Body of pancreas (tissue), 4 donors: ENCODE measurements around the gene PCYT2. TPM values are rescaled to one million over a fixed set of nuclear protein-coding genes. Genes with fewer than 3 reads are reported as not detected.

Source experiments
- ATAC-seq: fragments of 150-250 bp; one replicate; pipeline ENCODE4 v1.9.1; 2016
- DNase-seq, 4 donors: peaks; one replicate each; pipeline ENCODE4 v3.0.0-alpha.2; 2019
- H3K27ac ChIP-seq, 4 donors: fragments of 200-600 bp; sonication (generic); 1 replicate in 3 of 4; 2 replicates in 1 of 4; pipeline versions ENCODE4 v1.5.1 to v1.6.1; 2016 to 2019; ENCODE audit warnings: mild to moderate bottlenecking in 1 of 4, mixed read lengths in 1 of 4, moderate library complexity in 1 of 4
- H3K27me3 ChIP-seq, 2 donors: fragments of 200-600 bp; sonication (generic); one replicate each; pipeline ENCODE4 v1.6.0; 2016; ENCODE audit warnings: mild to moderate bottlenecking in 1 of 2
- H3K36me3 ChIP-seq, 2 donors: fragments of 200-600 bp; sonication (generic); replicated peaks in 1 of 2; 2 replicates each; pipeline ENCODE4 v1.5.1; 2016; ENCODE audit warnings: low read depth in 2 of 2; ENCODE audit not compliant: insufficient read depth in 1 of 2
- H3K4me1 ChIP-seq: fragments of 200-600 bp; sonication (generic); one replicate; pipeline ENCODE4 v1.6.0; 2016
- H3K4me3 ChIP-seq, 2 donors: fragments of 200-600 bp; sonication (generic); 1 replicate in 1 of 2; 2 replicates in 1 of 2; pipeline ENCODE4 v1.5.1; 2016 to 2019
- H3K9me3 ChIP-seq, 3 donors: fragments of 200-600 bp; sonication (generic); 1 replicate in 2 of 3; 2 replicates in 1 of 3; pipeline ENCODE4 v1.5.1; 2016
- POLR2A ChIP-seq, 3 donors: fragments of 450-650 bp; IDR thresholded peaks; one replicate each; pipeline ENCODE4 v1.6.1; 2016; ENCODE audit warnings: antibody characterized with exemption in 3 of 3, mild to moderate bottlenecking in 2 of 3
- WGBS, 2 donors: methylation state at CpG; one replicate each; pipeline ENCODE4 v1.1.5; 2017; 5-methylcytosine and 5-hydroxymethylcytosine counted together
- intact Hi-C: fragments of 100-400 bp; cut with DNase I; formaldehyde crosslinking; loops from one replicate; pipeline ENCODE4 v1.15.1; 2023
- total RNA-seq, 2 donors: library from RNA; depleted of rRNA; stranded (reverse); fragments of >200 nt; gene quantifications; one replicate each; pipeline ENCODE4 v1.1.0, GENCODE V29; 2016
- TF ChIP-seq, protein P1 (sequence below), 7 experiments: fragments of 450-650 bp in 4 of 7; fragments of 200-600 bp in 3 of 7; sonication (generic) in 3 of 7; IDR thresholded peaks; one replicate each; pipeline ENCODE4 v1.5.1; 2016 to 2019; ENCODE audit warnings: antibody characterized with exemption in 7 of 7

The PCYT2 gene
- total RNA-seq, 2 donors from 2014 or later, result 13.0 to 25.1 TPM

GRCh38 chr17:81916234-81917001 lies 5.2 kb upstream of the PCYT2 start:
- 71 to 73% methylated on average over 21 of the region's 21 CpGs for WGBS, 2 donors
- no peaks in the 10 kb centered on the region for H3K27me3 ChIP-seq
- no peak overlapping the region for H3K4me3 ChIP-seq
- peaks cover 29% of the 10 kb centered on the region for H3K4me1 ChIP-seq
- no peaks in the 10 kb centered on the region for H3K9me3 ChIP-seq
- no peak overlapping the region for H3K27ac ChIP-seq
- peaks cover 6 to 13% of the 10 kb centered on the region in 2 donors for H3K36me3 ChIP-seq
- no peak for TF ChIP-seq POLR2A (IDR thresholded peaks at IDR 0.05)
- TF ChIP-seq, protein P1, sequence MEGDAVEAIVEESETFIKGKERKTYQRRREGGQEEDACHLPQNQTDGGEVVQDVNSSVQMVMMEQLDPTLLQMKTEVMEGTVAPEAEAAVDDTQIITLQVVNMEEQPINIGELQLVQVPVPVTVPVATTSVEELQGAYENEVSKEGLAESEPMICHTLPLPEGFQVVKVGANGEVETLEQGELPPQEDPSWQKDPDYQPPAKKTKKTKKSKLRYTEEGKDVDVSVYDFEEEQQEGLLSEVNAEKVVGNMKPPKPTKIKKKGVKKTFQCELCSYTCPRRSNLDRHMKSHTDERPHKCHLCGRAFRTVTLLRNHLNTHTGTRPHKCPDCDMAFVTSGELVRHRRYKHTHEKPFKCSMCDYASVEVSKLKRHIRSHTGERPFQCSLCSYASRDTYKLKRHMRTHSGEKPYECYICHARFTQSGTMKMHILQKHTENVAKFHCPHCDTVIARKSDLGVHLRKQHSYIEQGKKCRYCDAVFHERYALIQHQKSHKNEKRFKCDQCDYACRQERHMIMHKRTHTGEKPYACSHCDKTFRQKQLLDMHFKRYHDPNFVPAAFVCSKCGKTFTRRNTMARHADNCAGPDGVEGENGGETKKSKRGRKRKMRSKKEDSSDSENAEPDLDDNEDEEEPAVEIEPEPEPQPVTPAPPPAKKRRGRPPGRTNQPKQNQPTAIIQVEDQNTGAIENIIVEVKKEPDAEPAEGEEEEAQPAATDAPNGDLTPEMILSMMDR (IDR thresholded peaks at IDR 0.05), result no peak
- ATAC-seq, result no peak
- no peak for DNase-seq
- intact Hi-C loops, result no loop called here

DNA sequence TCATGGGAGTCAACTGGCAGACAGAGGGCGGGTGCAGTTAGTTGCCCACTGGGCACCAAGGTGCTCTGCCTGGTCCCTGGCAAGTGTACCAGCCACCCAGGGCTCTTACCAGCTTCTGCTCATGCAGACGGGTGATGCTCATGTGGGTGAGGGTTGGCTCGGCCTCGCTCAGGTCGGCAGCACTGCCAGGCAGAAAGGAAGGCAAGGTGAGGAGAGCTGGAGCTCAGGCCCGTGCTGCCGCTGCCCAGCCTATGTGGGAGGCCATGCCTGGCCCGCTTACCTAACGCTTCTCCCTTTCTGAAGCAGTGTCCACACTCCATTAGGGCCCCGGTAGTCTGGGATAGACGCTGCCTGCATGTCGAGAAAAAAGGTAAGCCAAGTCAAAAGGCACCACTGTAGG lies 4.1 kb upstream of the PCYT2 start:
- H3K4me3 ChIP-seq, result no peak overlapping the region
- no peaks in the 10 kb centered on the region for H3K27me3 ChIP-seq
- no peaks in the 10 kb centered on the region for H3K9me3 ChIP-seq
- TF ChIP-seq POLR2A (IDR thresholded peaks at IDR 0.05), result no peak
- TF ChIP-seq, protein P1 (IDR thresholded peaks at IDR 0.05), result no peak
- DNase-seq (no peak), ATAC-seq (no peak)
- peaks cover 34% of the 10 kb centered on the region for H3K4me1 ChIP-seq
- intact Hi-C loops, result no loop called here
- H3K27ac ChIP-seq, result no peak overlapping the region
- WGBS, 2 donors, result 81 to 82% methylated on average over 10 to 11 of the region's 12 CpGs
- peaks cover 6 to 13% of the 10 kb centered on the region in 2 donors for H3K36me3 ChIP-seq

- H3K27ac ChIP-seq, result no peak overlapping the region
- no peak overlapping the region for H3K4me3 ChIP-seq
- intact Hi-C loops, result no loop called here
- no peak for DNase-seq
- TF ChIP-seq, protein P1 (IDR thresholded peaks at IDR 0.05), result no peak
- no peak for TF ChIP-seq POLR2A (IDR thresholded peaks at IDR 0.05)
- ATAC-seq, result no peak
- H3K27me3 ChIP-seq, result no peaks in the 10 kb centered on the region
- peaks cover 44% of the 10 kb centered on the region for H3K4me1 ChIP-seq
- H3K36me3 ChIP-seq, result peaks cover 6 to 13% of the 10 kb centered on the region in 2 donors
- 90 to 91% methylated on average over 27 to 36 of the region's 36 CpGs for WGBS, 2 donors
- no peaks in the 10 kb centered on the region for H3K9me3 ChIP-seq
These were observed 3.1 kb upstream of the PCYT2 start for GRCh38 chr17:81914103-81914850.

GRCh38 chr17:81913394-81914102 lies 2.3 kb upstream of the PCYT2 start:
- no peak overlapping the region for H3K27ac ChIP-seq
- peaks cover 46% of the 10 kb centered on the region for H3K4me1 ChIP-seq
- ATAC-seq (no peak), DNase-seq (no peak)
- 91 to 92% methylated on average over 13 to 31 of the region's 31 CpGs for WGBS, 2 donors
- TF ChIP-seq, protein P1 (IDR thresholded peaks at IDR 0.05), result no peak
- TF ChIP-seq POLR2A (IDR thresholded peaks at IDR 0.05), result no peak
- peaks cover 6 to 13% of the 10 kb centered on the region in 2 donors for H3K36me3 ChIP-seq
- intact Hi-C loops, result no loop called here
- H3K27me3 ChIP-seq, result no peaks in the 10 kb centered on the region
- H3K9me3 ChIP-seq, result no peaks in the 10 kb centered on the region
- H3K4me3 ChIP-seq, result no peak overlapping the region
